Activated B cell treated with CpG ODN at 0.5 μM for 24 hours (primary cell): ENCODE measurements around the gene IDH3A. TPM values are rescaled to one million over a fixed set of nuclear protein-coding genes. Genes with fewer than 3 reads are reported as not detected.

Experiments used
- ATAC-seq: fragments of 200-7000 bp; cut with Tn5 transposase; one replicate; pipeline ENCODE4 v1.10.0; 2021; ENCODE audit warnings: low read depth, mild to moderate bottlenecking, moderate library complexity
- CTCF ChIA-PET: fragments of 350-600 bp; sonication (Branson Sonifier 250); formaldehyde crosslinking; loops from one replicate; lab custom pipeline; 2021; ENCODE audit warnings: antibody characterized with exemption; lab: Charles Lee
- POLR2A ChIA-PET: fragments of 350-600 bp; sonication (Branson Sonifier 250); formaldehyde crosslinking; loops from one replicate; lab custom pipeline; 2021; ENCODE audit warnings: antibody characterized with exemption; lab: Charles Lee
- DNase-seq: peaks from one replicate; pipeline ENCODE4 v3.0.0; 2022
- H3K27ac Mint-ChIP-seq: one replicate; pipeline ENCODE4 v1.8.0; 2020; ENCODE audit warnings: mixed read lengths
- H3K27me3 Mint-ChIP-seq: one replicate; pipeline ENCODE4 v1.8.0; 2021; ENCODE audit warnings: mixed read lengths
- H3K36me3 Mint-ChIP-seq: one replicate; pipeline ENCODE4 v1.8.0; 2021; ENCODE audit warnings: low read depth, mixed read lengths
- H3K4me1 Mint-ChIP-seq: one replicate; pipeline ENCODE4 v1.8.0; 2021; ENCODE audit warnings: mixed read lengths
- H3K4me3 Mint-ChIP-seq: one replicate; pipeline ENCODE4 v1.8.0; 2020; ENCODE audit warnings: mild to moderate bottlenecking, mixed read lengths
- H3K9me3 Mint-ChIP-seq: one replicate; pipeline ENCODE4 v1.8.0; 2020; ENCODE audit warnings: mixed read lengths
- CTCF ChIP-seq: fragments of 200-600 bp; IDR thresholded peaks from one replicate; pipeline ENCODE4 v1.8.0; 2022; ENCODE audit warnings: antibody characterized with exemption, mild to moderate bottlenecking
- intact Hi-C: fragments of 100-400 bp; cut with micrococcal nuclease; formaldehyde crosslinking; loops from one replicate; pipeline ENCODE4 v1.15.1; 2024
- total RNA-seq: library from RNA; stranded (reverse); gene quantifications from 2 replicates; pipeline ENCODE4 v1.2.3, GENCODE V29; 2022

IDH3A gene
- total RNA-seq, 1 donor from 2014 or later = 124 TPM

GRCh38 chr15:78177447-78177873, 28.3 kb downstream of the IDH3A start:
- Mint-ChIP-seq H3K4me1 (peaks cover 38% of the 10 kb centered on the region), H3K36me3 (peaks cover 7% of the 10 kb centered on the region), H3K9me3 (no peaks in the 10 kb centered on the region), H3K4me3 (no peak overlapping the region), H3K27me3 (no peaks in the 10 kb centered on the region), H3K27ac (no peak overlapping the region)
- ChIA-PET POLR2A (interaction anchor here (2.7 kb wide), 1 partner anchor 29 kb away, joined by 7 read pairs; the partner anchor contains the start of gene IDH3A), CTCF (interaction anchor here (1.4 to 5.9 kb wide), 5 partner anchors 18 to 64 kb away, joined by 4 to 37 read pairs (median 6); partner anchors contain the start of gene CIB2)
- ATAC-seq = peak; percentile 40
- intact Hi-C loops = loop anchor here (10.0 kb wide), 1 partner anchor 183 kb away; no protein-coding TSS in a partner anchor
- no peak for DNase-seq
- no peak for TF ChIP-seq CTCF

- ChIA-PET CTCF (interaction anchor here (0.8 to 5.9 kb wide), 6 partner anchors 17 to 64 kb away, joined by 3 to 37 read pairs (median 6); partner anchors contain the start of gene CIB2), POLR2A (interaction anchor here (2.7 kb wide), 1 partner anchor 30 kb away, joined by 7 read pairs; the partner anchor contains the start of gene IDH3A)
- no peak overlapping the region for H3K27ac Mint-ChIP-seq
- intact Hi-C loops = loop anchor here (10.0 kb wide), 1 partner anchor 183 kb away; no protein-coding TSS in a partner anchor
- no peak overlapping the region for H3K4me3 Mint-ChIP-seq
- peaks cover 32% of the 10 kb centered on the region for H3K4me1 Mint-ChIP-seq
- ATAC-seq (no peak), DNase-seq (no peak)
- H3K9me3 Mint-ChIP-seq = no peaks in the 10 kb centered on the region
- H3K36me3 Mint-ChIP-seq = peaks cover 3% of the 10 kb centered on the region
- no peaks in the 10 kb centered on the region for H3K27me3 Mint-ChIP-seq
- TF ChIP-seq CTCF = no peak
Measured at GRCh38 chr15:78178064-78178463, 28.9 kb downstream of the IDH3A start.

DNA sequence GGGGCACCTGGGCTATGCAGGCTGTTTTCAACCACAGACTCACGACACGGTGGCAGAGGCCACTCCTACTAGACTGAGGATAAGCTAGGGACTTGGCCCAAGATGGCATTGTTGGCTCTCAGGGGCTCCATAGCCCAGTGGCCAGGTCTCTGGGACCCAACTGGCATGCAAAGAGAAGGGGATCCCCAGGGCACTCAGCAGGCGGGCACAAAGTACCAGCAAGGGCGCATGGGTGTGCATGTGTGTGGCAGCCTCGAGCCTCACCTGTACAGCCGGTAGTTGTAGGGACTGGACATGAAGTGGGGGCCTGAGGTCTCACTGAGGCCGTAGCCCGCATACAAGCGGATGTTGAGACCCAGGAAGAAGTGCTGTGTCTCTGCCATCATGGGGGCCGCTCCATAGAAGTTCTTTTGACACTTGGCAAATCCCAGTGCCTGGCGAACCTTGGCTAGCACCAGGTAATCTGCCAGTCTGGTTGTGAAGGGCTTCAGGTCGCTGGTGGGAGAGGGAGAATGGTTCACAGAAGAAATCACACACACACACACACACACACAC, 30.2 kb downstream of the IDH3A start:
- ChIA-PET POLR2A (no interaction called here), CTCF (interaction anchor here (1.8 to 5.9 kb wide), 2 partner anchors 16 to 23 kb away, joined by 5 to 37 read pairs; no protein-coding TSS in a partner anchor)
- H3K27me3 Mint-ChIP-seq = no peaks in the 10 kb centered on the region
- H3K36me3 Mint-ChIP-seq = peaks cover 3% of the 10 kb centered on the region
- no peak for ATAC-seq
- no peak overlapping the region for H3K27ac Mint-ChIP-seq
- no peak for DNase-seq
- peaks cover 19% of the 10 kb centered on the region for H3K4me1 Mint-ChIP-seq
- H3K4me3 Mint-ChIP-seq = no peak overlapping the region
- no peaks in the 10 kb centered on the region for H3K9me3 Mint-ChIP-seq
- no peak for TF ChIP-seq CTCF
- intact Hi-C loops = loop anchor here (10.0 kb wide), 1 partner anchor 185 kb away; no protein-coding TSS in a partner anchor

DNA sequence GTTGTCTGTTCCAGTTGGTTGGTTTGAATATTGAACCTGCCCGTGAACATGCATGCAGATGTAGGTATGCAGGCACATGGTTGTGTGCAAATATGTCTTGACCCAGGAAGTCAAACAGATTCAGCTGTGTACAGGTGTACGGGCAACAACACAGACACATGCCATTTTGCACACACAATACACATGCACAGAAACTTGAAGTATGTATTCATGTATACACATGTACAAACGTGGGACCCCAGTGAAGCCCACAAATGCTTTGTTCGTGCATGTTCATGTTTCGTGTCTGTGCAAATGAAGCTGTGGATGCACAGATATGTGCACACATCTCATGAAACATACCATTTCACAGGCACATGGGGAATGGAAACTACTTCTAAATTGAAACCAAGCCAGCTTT, 30.7 kb downstream of the IDH3A start:
- POLR2A ChIA-PET = no interaction called here
- Mint-ChIP-seq H3K27me3 (peaks cover 2% of the 10 kb centered on the region), H3K4me1 (peaks cover 13% of the 10 kb centered on the region), H3K4me3 (no peak overlapping the region), H3K9me3 (no peaks in the 10 kb centered on the region), H3K36me3 (no peaks in the 10 kb centered on the region), H3K27ac (no peak overlapping the region)
- no peak for TF ChIP-seq CTCF
- DNase-seq = no peak
- intact Hi-C loops = loop anchor here (10.0 kb wide), 1 partner anchor 185 kb away; no protein-coding TSS in a partner anchor
- CTCF ChIA-PET = interaction anchor here (0.9 kb wide), 1 partner anchor 16 kb away, joined by 3 read pairs; no protein-coding TSS in a partner anchor
- no peak for ATAC-seq

GRCh38 chr15:78182336-78182700, 33.2 kb downstream of the IDH3A start:
- H3K4me1 Mint-ChIP-seq = peaks cover 1% of the 10 kb centered on the region
- no peak for DNase-seq
- no peak overlapping the region for H3K4me3 Mint-ChIP-seq
- peaks cover 2% of the 10 kb centered on the region for H3K9me3 Mint-ChIP-seq
- TF ChIP-seq CTCF = no peak
- no peak overlapping the region for H3K27ac Mint-ChIP-seq
- intact Hi-C loops = no loop called here
- H3K36me3 Mint-ChIP-seq = no peaks in the 10 kb centered on the region
- ATAC-seq = no peak
- ChIA-PET POLR2A (no interaction called here), CTCF (no interaction called here)
- peaks cover 6% of the 10 kb centered on the region for H3K27me3 Mint-ChIP-seq
